T-cell (primary cell): ENCODE measurements around the gene SMIM43. TPM values are rescaled to one million over a fixed set of nuclear protein-coding genes. Genes with fewer than 3 reads are reported as not detected.
A peak's percentile ranks its signal among the peaks of the same experiment; 100 is the strongest.

Source experiments
- ATAC-seq, 4 experiments: fragments of 200-7000 bp in 3 of 4; fragments of 150-1000 bp in 1 of 4; cut with Tn5 transposase; replicated peaks in 1 of 4; 1 replicate in 3 of 4; 2 replicates in 1 of 4; pipeline ENCODE4 v1.10.0; 2021; ENCODE audit warnings: moderate library complexity in 3 of 4, mild to moderate bottlenecking in 2 of 4, moderate number of reproducible peaks in 1 of 4
- CTCF ChIA-PET, 2 donors: fragments of 300-600 bp; sonication (Branson Sonifier 250); formaldehyde crosslinking; loops; one replicate each; lab custom pipeline; 2022; ENCODE audit warnings: antibody characterized with exemption in 2 of 2; lab: Charles Lee
- POLR2A ChIA-PET, 2 donors: fragments of 300-600 bp; sonication (Branson Sonifier 250); formaldehyde crosslinking; loops; one replicate each; lab custom pipeline; 2022; ENCODE audit warnings: antibody characterized with exemption in 2 of 2; lab: Charles Lee
- DNase-seq, 35 experiments: peaks; one replicate each; pipeline versions ENCODE4 v3.0.0 to v3.0.0-alpha.2; 2013 to 2023
- H3K27ac ChIP-seq: one replicate; pipeline ENCODE4 v1.5.1; 2013; ENCODE audit warnings: low read length
- H3K27me3 ChIP-seq, 2 experiments: replicated peaks in 1 of 2; 1 replicate in 1 of 2; 2 replicates in 1 of 2; pipeline versions ENCODE4 v1.6.1 to v1.7.0; 2013; ENCODE audit warnings: low read length in 1 of 2, mixed read lengths in 1 of 2; ENCODE audit not compliant: control insufficient read depth in 2 of 2, insufficient read depth in 2 of 2; ENCODE audit errors: extremely low read depth in 1 of 2
- H3K36me3 ChIP-seq, 2 donors: 1 replicate in 1 of 2; 2 replicates in 1 of 2; pipeline versions ENCODE4 v1.6.1 to v1.7.0; 2013; ENCODE audit warnings: low read length in 1 of 2; ENCODE audit not compliant: control insufficient read depth in 2 of 2, insufficient read depth in 1 of 2; ENCODE audit errors: extremely low read depth in 1 of 2
- H3K4me1 ChIP-seq, 2 experiments: 1 replicate in 1 of 2; 2 replicates in 1 of 2; pipeline versions ENCODE4 v1.6.1 to v1.7.0; 2013; ENCODE audit warnings: low read length in 2 of 2, mixed read lengths in 1 of 2; ENCODE audit not compliant: insufficient read depth in 2 of 2, control insufficient read depth in 1 of 2; ENCODE audit errors: extremely low read depth in 1 of 2
- H3K4me3 ChIP-seq, 2 donors: 1 replicate in 1 of 2; 2 replicates in 1 of 2; pipeline versions ENCODE4 v1.5.1 to v1.7.0; 2013; ENCODE audit warnings: mild to moderate bottlenecking in 2 of 2, low read length in 1 of 2, moderate library complexity in 1 of 2; ENCODE audit not compliant: control insufficient read depth in 1 of 2; ENCODE audit errors: extremely low read depth in 1 of 2
- H3K9me3 ChIP-seq: 2 replicates; pipeline ENCODE4 v1.7.0; 2013
- H3K27ac Mint-ChIP-seq, 2 donors: one replicate each; pipeline ENCODE4 v1.8.0; 2020 to 2021; ENCODE audit warnings: mild to moderate bottlenecking in 2 of 2, mixed read lengths in 2 of 2
- H3K27me3 Mint-ChIP-seq, 2 donors: one replicate each; pipeline ENCODE4 v1.8.0; 2021 to 2022; ENCODE audit warnings: mixed read lengths in 2 of 2
- H3K36me3 Mint-ChIP-seq: one replicate; pipeline ENCODE4 v1.8.0; 2021; ENCODE audit warnings: mixed read lengths
- H3K4me1 Mint-ChIP-seq, 3 donors: one replicate each; pipeline ENCODE4 v1.8.0; 2020 to 2022; ENCODE audit warnings: mixed read lengths in 3 of 3, mild to moderate bottlenecking in 1 of 3
- H3K4me3 Mint-ChIP-seq, 3 donors: one replicate each; pipeline ENCODE4 v1.8.0; 2020 to 2022; ENCODE audit warnings: mild to moderate bottlenecking in 3 of 3, mixed read lengths in 3 of 3, moderate library complexity in 3 of 3
- H3K9me3 Mint-ChIP-seq, 3 donors: one replicate each; pipeline ENCODE4 v1.8.0; 2020 to 2022; ENCODE audit warnings: mixed read lengths in 3 of 3
- WGBS: methylation state at CpG from one replicate; pipeline ENCODE4 v1.1.5; 2013; ENCODE audit warnings: missing lambda C conversion rate; ENCODE audit not compliant: insufficient coverage; 5-methylcytosine and 5-hydroxymethylcytosine counted together
- total RNA-seq, 35 experiments: library from RNA in 6 of 35; stranded (reverse) in 6 of 35; fragments of 120-200 nt in 1 of 35; gene quantifications; one replicate each; pipeline versions ENCODE4 v1.2.1 to v1.2.4 and lab custom pipeline; 2013 to 2026

The SMIM43 gene
- total RNA-seq = under 1 TPM in 1 of 5 donors, not detected in 4; 0.43 TPM
- total RNA-seq (2013) = 0.48 TPM
- 0 to 3.0 (median 0.22) reads per million in 29 experiments for total RNA-seq (lab: John Stamatoyannopoulos, UW)

- POLR2A ChIA-PET = no interaction called here
- Histone ChIP-seq H3K27ac (no peak within 1 kb of the TSS), H3K4me1 (peaks cover 0 to 12% of the 10 kb centered on the region in 2 experiments), H3K9me3 (no peaks in the 10 kb centered on the region), H3K4me3 (peak within 1 kb of the TSS in 1 of 2 donors; percentile 46), H3K36me3 (no peaks in the 10 kb centered on the region), H3K27me3 (peaks cover 12 to 27% of the 10 kb centered on the region in 2 experiments)
- Mint-ChIP-seq H3K27ac (no peak within 1 kb of the TSS), H3K4me1 (peaks cover 9 to 11% (median 11%) of the 10 kb centered on the region in 3 donors), H3K9me3 (no peaks in the 10 kb centered on the region), H3K27me3 (peaks cover 53% of the 10 kb centered on the region in 2 donors), H3K4me3 (peak within 1 kb of the TSS; percentile 29 to 61 (median 57)), H3K36me3 (no peaks in the 10 kb centered on the region)
- DNase-seq (no peak), ATAC-seq (no peak)
- CTCF ChIA-PET = no interaction called here
- 1% methylated on average over 74 of the region's 75 CpGs for WGBS
Observed at GRCh38 chr4:121764702-121765367, at the start of gene SMIM43. Gene SMIM43 (minus strand): TSS chr4:121765164. CDS start chr4:121765105, 59 bp downstream.

- Mint-ChIP-seq H3K9me3 (no peaks in the 10 kb centered on the region), H3K4me3 (no peak overlapping the region), H3K27me3 (no peaks in the 10 kb centered on the region), H3K36me3 (peaks cover 28% of the 10 kb centered on the region), H3K27ac (no peak overlapping the region), H3K4me1 (peaks cover 0 to 12% (median 5%) of the 10 kb centered on the region in 3 donors)
- CTCF ChIA-PET = no interaction called here
- Histone ChIP-seq H3K36me3 (peaks cover 0 to 69% of the 10 kb centered on the region in 2 donors), H3K4me3 (no peak overlapping the region), H3K27me3 (no peaks in the 10 kb centered on the region), H3K27ac (no peak overlapping the region), H3K9me3 (no peaks in the 10 kb centered on the region), H3K4me1 (no peaks in the 10 kb centered on the region)
- DNase-seq (no peak), ATAC-seq (no peak)
- POLR2A ChIA-PET = no interaction called here
- no CpG with 5 or more reads among the region's 2 CpGs for WGBS
Observed at GRCh38 chr4:121814756-121815155, 49.8 kb upstream of the SMIM43 start.

GRCh38 chr4:121811122-121811521 is 46.2 kb upstream of the SMIM43 start:
- Mint-ChIP-seq H3K27me3 (no peaks in the 10 kb centered on the region), H3K36me3 (peaks cover 34% of the 10 kb centered on the region), H3K27ac (no peak overlapping the region), H3K4me3 (no peak overlapping the region), H3K4me1 (peaks cover 6 to 12% (median 7%) of the 10 kb centered on the region in 3 donors), H3K9me3 (no peaks in the 10 kb centered on the region)
- H3K9me3 ChIP-seq = no peaks in the 10 kb centered on the region
- ATAC-seq = no peak
- H3K36me3 ChIP-seq = peaks cover 5 to 82% of the 10 kb centered on the region in 2 donors
- H3K27me3 ChIP-seq = no peaks in the 10 kb centered on the region
- no peaks in the 10 kb centered on the region for H3K4me1 ChIP-seq
- DNase-seq = no peak
- POLR2A ChIA-PET = interaction anchor here in 1 of 2 donors (0.5 to 0.6 kb wide), 2 partner anchors 9 to 650 kb away, joined by 3 read pairs; no protein-coding TSS in a partner anchor
- H3K4me3 ChIP-seq = no peak overlapping the region
- CTCF ChIA-PET = no interaction called here
- H3K27ac ChIP-seq = no peak overlapping the region

- POLR2A ChIA-PET = interaction anchor here in 1 of 2 donors (0.7 kb wide), 1 partner anchor 63 kb away, joined by 3 read pairs; no protein-coding TSS in a partner anchor
Observed at GRCh38 chr4:121806411-121806810, 41.4 kb upstream of the SMIM43 start.

GRCh38 chr4:121801715-121802075 is 36.7 kb upstream of the SMIM43 start:
- Mint-ChIP-seq H3K9me3 (no peaks in the 10 kb centered on the region), H3K4me3 (peak overlapping the region; percentile 89 to 98 (median 94)), H3K27me3 (no peaks in the 10 kb centered on the region), H3K27ac (peak overlapping the region; percentile 99 to 100), H3K36me3 (peaks cover 22% of the 10 kb centered on the region), H3K4me1 (peaks cover 42 to 52% (median 50%) of the 10 kb centered on the region in 3 donors)
- Histone ChIP-seq H3K27me3 (no peaks in the 10 kb centered on the region), H3K36me3 (peaks cover 0 to 38% of the 10 kb centered on the region in 2 donors), H3K4me3 (peak overlapping the region; percentile 74 to 100), H3K9me3 (no peaks in the 10 kb centered on the region), H3K27ac (peak overlapping the region; percentile 93), H3K4me1 (peaks cover 10 to 18% of the 10 kb centered on the region in 2 experiments)
- ATAC-seq (no peak), DNase-seq (no peak)
- ChIA-PET CTCF (interaction anchor here (0.6 to 2.6 kb wide), 5 partner anchors 23 to 931 kb away, joined by 3 to 9 read pairs (median 4); partner anchors contain the start of genes BBS12 (in 1 of the 2) and CCNA2 (in 1 of the 2)), POLR2A (interaction anchor here (1.3 to 1.4 kb wide), 4 partner anchors 20 to 106 kb away, joined by 3 to 6 read pairs (median 4); partner anchors contain the start of gene CCNA2 (in 1 of the 2))
- WGBS = 30% methylated on average over 3 of the region's 4 CpGs

More at GRCh38 chr4:121806411-121806810, 41.4 kb upstream of the SMIM43 start:
- Histone ChIP-seq H3K27me3 (no peaks in the 10 kb centered on the region), H3K36me3 (peaks cover 5 to 76% of the 10 kb centered on the region in 2 donors), H3K4me3 (no peak overlapping the region), H3K9me3 (no peaks in the 10 kb centered on the region), H3K27ac (no peak overlapping the region), H3K4me1 (peaks cover 7 to 8% of the 10 kb centered on the region in 2 experiments)
- H3K27ac Mint-ChIP-seq = no peak overlapping the region
- no CpG with 5 or more reads among the region's 4 CpGs for whole genome bisulfite sequencing
- DNase-seq (no peak), ATAC-seq (no peak)
- CTCF ChIA-PET = interaction anchor here in 1 of 2 donors (0.6 kb wide), 1 partner anchor 40 kb away, joined by 4 read pairs; no protein-coding TSS in a partner anchor
- no peaks in the 10 kb centered on the region for H3K9me3 Mint-ChIP-seq
- no peaks in the 10 kb centered on the region for H3K27me3 Mint-ChIP-seq
- H3K4me3 Mint-ChIP-seq = no peak overlapping the region
- H3K36me3 Mint-ChIP-seq = peaks cover 40% of the 10 kb centered on the region
- H3K4me1 Mint-ChIP-seq = peaks cover 21 to 34% (median 30%) of the 10 kb centered on the region in 3 donors

GRCh38 chr4:121800961-121801714 is 36.2 kb upstream of the SMIM43 start, which contains the start of gene EXOSC9:
Gene EXOSC9 (plus strand): TSS chr4:121801323. CDS start chr4:121801425, 102 bp downstream.
- H3K9me3 Mint-ChIP-seq = no peaks in the 10 kb centered on the region
- Histone ChIP-seq H3K4me3 (peak within 1 kb of the TSS; percentile 74 to 100), H3K27ac (peak within 1 kb of the TSS; percentile 93), H3K9me3 (no peaks in the 10 kb centered on the region), H3K4me1 (peaks cover 10 to 18% of the 10 kb centered on the region in 2 experiments), H3K36me3 (peaks cover 0 to 33% of the 10 kb centered on the region in 2 donors), H3K27me3 (no peaks in the 10 kb centered on the region)
- no peaks in the 10 kb centered on the region for H3K27me3 Mint-ChIP-seq
- peaks cover 18% of the 10 kb centered on the region for H3K36me3 Mint-ChIP-seq
- H3K27ac Mint-ChIP-seq = peak within 1 kb of the TSS; percentile 99 to 100
- ChIA-PET CTCF (interaction anchor here (0.6 to 2.6 kb wide), 5 partner anchors 23 to 931 kb away, joined by 3 to 9 read pairs (median 4); partner anchors contain the start of genes BBS12 (in 1 of the 2) and CCNA2 (in 1 of the 2)), POLR2A (interaction anchor here (1.3 to 1.4 kb wide), 4 partner anchors 20 to 105 kb away, joined by 3 to 6 read pairs (median 4); partner anchors contain the start of gene CCNA2 (in 1 of the 2))
- peak; percentile 85 to 87 (median 86) for ATAC-seq
- peaks cover 44 to 52% (median 51%) of the 10 kb centered on the region in 3 donors for H3K4me1 Mint-ChIP-seq
- DNase-seq = peak; percentile 84 to 98 (median 91)
- WGBS = under 1% methylated on average over 44 of the region's 48 CpGs
- H3K4me3 Mint-ChIP-seq = peak within 1 kb of the TSS; percentile 89 to 98 (median 94)
